Measurements from ENCODE around the gene PPIE. TPM values are rescaled to one million over a fixed set of nuclear protein-coding genes. Genes with fewer than 3 reads are reported as not detected.

Gene PPIE
- total and polyA plus RNA-seq, 2 of the 4 experiments (the other 2 are of a cell fraction) = 40.9 to 68.1 TPM

- BruUV-seq (replicated peaks) = no TSS peak
Observed at GRCh38 chr1:39729030-39729429, 9.7 kb upstream of the PPIE start.

More at GRCh38 chr1:39729030-39729429, 9.7 kb upstream of the PPIE start:
- Histone ChIP-seq H3K14ac (replicated peaks; ENCODE audit: low read depth, low read length) (no peak overlapping the region), H2BK5ac (ENCODE audit: low read depth, low read length, poor library complexity, severe bottlenecking) (no peak overlapping the region), H2AK5ac (ENCODE audit: low read depth, low read length) (no peak overlapping the region), H2BK20ac (ENCODE audit: low read depth, low read length) (no peak overlapping the region), H4K91ac (ENCODE audit: insufficient read depth, low read depth, low read length) (no peak overlapping the region), H4K8ac (ENCODE audit: low read depth in 2 of 2, low read length in 2 of 2) (no peak overlapping the region), H2BK15ac (ENCODE audit: low read depth, low read length) (no peak overlapping the region), H3K56ac (ENCODE audit: extremely low read depth, insufficient read depth, low read length) (no peak overlapping the region), H3K27me3 (ENCODE audit: control insufficient read depth, insufficient read depth, low read length) (peaks cover 56% of the 10 kb centered on the region), H3K9me1 (ENCODE audit: insufficient read depth, low read length) (no peaks in the 10 kb centered on the region), H4K20me1 (ENCODE audit: insufficient read depth, low read length) (no peaks in the 10 kb centered on the region), H3K9ac (ENCODE audit: low read depth, low read length) (no peak overlapping the region), H3K18ac (ENCODE audit: low read depth, low read length) (no peak overlapping the region), H3K23ac (ENCODE audit: low read depth, low read length) (no peak overlapping the region), H3K4me3 (ENCODE audit: insufficient read depth, low read depth, low read length) (no peak overlapping the region), H3K36me3 (ENCODE audit: control insufficient read depth, insufficient read depth, low read length) (no peaks in the 10 kb centered on the region), H3K27ac (ENCODE audit: insufficient read depth, low read length) (no peak overlapping the region), H3K4ac (ENCODE audit: low read depth, low read length) (no peak overlapping the region), H2AFZ (replicated peaks; ENCODE audit: low read length, poor library complexity) (no peak overlapping the region), H3K4me2 (ENCODE audit: low read depth, low read length) (no peak overlapping the region), H3K79me1 (ENCODE audit: low read depth in 1 of 2, low read length in 2 of 2) (no peaks in the 10 kb centered on the region), H3K9me3 (ENCODE audit: control insufficient read depth, insufficient read depth, low read length) (no peaks in the 10 kb centered on the region), H4K5ac (ENCODE audit: low read depth, low read length) (no peak overlapping the region), H2BK120ac (ENCODE audit: low read depth, low read length) (no peak overlapping the region), H3K4me1 (ENCODE audit: control insufficient read depth, insufficient read depth, low read length) (no peaks in the 10 kb centered on the region), H2AK9ac (replicated peaks; ENCODE audit: low read depth, low read length, poor library complexity) (no peak overlapping the region)
- 86% methylated on average over 1 of the region's 3 CpGs; no CpG with 5 or more reads in 1 of the 2 experiments for WGBS, 2 experiments (ENCODE audit: extremely low coverage in 2 of 2, insufficient read length in 1 of 2)
- dilution Hi-C loops (cut with HindIII; ENCODE audit: low sequenced_read_pairs, unreplicated experiment) (no loop called here), intact Hi-C loops (cut with micrococcal nuclease) (no loop called here), in situ Hi-C loops (cut with MboI; ENCODE audit: low sequenced_read_pairs) (no loop called here)
- ChIA-PET CTCF (interaction anchor here (0.7 kb wide), 1 partner anchor 71 kb away, joined by 3 read pairs; no protein-coding TSS in a partner anchor), POLR2A (ENCODE audit: unreplicated experiment) (no interaction called here)
- ATAC-seq (ENCODE audit: low read depth) (no peak; the same call in 1 of the 2 replicates), DNase-seq (peak; percentile 9)
- 0 out of 2 replicates have a peak, but pooled peaks have one; percentile 7 for TF ChIP-seq CTCF (conservative IDR thresholded peaks at IDR 0.05; ENCODE audit: low read depth, low read length)
- no peak for TF ChIP-seq MXI1 (IDR thresholded peaks at IDR 0.05; ENCODE audit: borderline replicate concordance, low read depth, low read length)

All from IMR-90 (cell line).